ENCODE data around the gene KCTD2. TPM values are rescaled to one million over a fixed set of nuclear protein-coding genes. Genes with fewer than 3 reads are reported as not detected.

The KCTD2 gene
- polyA plus RNA-seq (2012; rRNA removed) = 27.5 and 34.2 TPM in 2 replicates
- 22.2 and 28.7 TPM in 2 replicates for polyA plus RNA-seq (2012; cell fraction: cytosol; rRNA removed)
- 25.7 and 26.5 TPM in 2 replicates for polyA plus RNA-seq (2012; cell fraction: nucleus; rRNA removed)

- CTCF ChIA-PET = interaction anchor here (0.6 to 3.1 kb wide), 9 partner anchors 17 to 225 kb away, joined by 3 to 19 read pairs (median 7); partner anchors contain the start of genes MIF4GD and NT5C
- Histone ChIP-seq H3K79me2 (ENCODE audit: insufficient read depth) (peaks cover 79% of the 10 kb centered on the region), H3K27me3 (ENCODE audit: insufficient read depth) (no peaks in the 10 kb centered on the region)
- no peak for TF ChIP-seq USF1 (IDR thresholded peaks at IDR 0.05; ENCODE audit: borderline replicate concordance, low read depth)
- peak; percentile 3; the same call in 1 of the 2 replicates for TF ChIP-seq MAX (IDR thresholded peaks at IDR 0.05; ENCODE audit: low read depth)
- no peak for TF ChIP-seq SMC3 (IDR thresholded peaks at IDR 0.05; ENCODE audit: low read depth, low read length)
- TF ChIP-seq USF2 (IDR thresholded peaks at IDR 0.05; ENCODE audit: borderline replicate concordance, low read depth, low read length) = no peak
- no peak for TF ChIP-seq TEAD4 (IDR thresholded peaks at IDR 0.05; ENCODE audit: borderline replicate concordance, insufficient read depth)
- TF ChIP-seq ELF1 (IDR thresholded peaks at IDR 0.05) = peak; percentile 84
- TF ChIP-seq YY1 (IDR thresholded peaks at IDR 0.05; ENCODE audit: low read depth) = peak; percentile 89
- TF ChIP-seq POLR2AphosphoS5 (IDR thresholded peaks at IDR 0.05; ENCODE audit: low read depth, low read length) = peak; percentile 98
- no peak for TF ChIP-seq MEF2A (IDR thresholded peaks at IDR 0.05; ENCODE audit: borderline replicate concordance, low read depth)
- TF ChIP-seq RAD21 (IDR thresholded peaks at IDR 0.05; ENCODE audit: low read length) = no peak
- no peak; a peak in 1 of 4 replicates for TF ChIP-seq EP300 (IDR thresholded peaks at IDR 0.05; ENCODE audit: borderline replicate concordance in 1 of 2, low read depth in 1 of 2, low read length in 1 of 2)
- TF ChIP-seq TCF12 (IDR thresholded peaks at IDR 0.05) = no peak
- no peak for TF ChIP-seq RFX5 (IDR thresholded peaks at IDR 0.05; ENCODE audit: low read length)
- no peak for TF ChIP-seq EZH2phosphoT487 (IDR thresholded peaks at IDR 0.05; ENCODE audit: borderline replicate concordance, low read depth)
- TF ChIP-seq NFIC (IDR thresholded peaks at IDR 0.05; ENCODE audit: borderline replicate concordance) = no peak
- no peak for TF ChIP-seq REST (IDR thresholded peaks at IDR 0.05; ENCODE audit: low read depth, low read length)
- peak; percentile 83 for TF ChIP-seq IRF3 (IDR thresholded peaks at IDR 0.05; ENCODE audit: low read depth, low read length)
- TF ChIP-seq PBX3 (IDR thresholded peaks at IDR 0.05) = peak; percentile 97
- TF ChIP-seq JUND (IDR thresholded peaks at IDR 0.05) = no peak
- no peak for TF ChIP-seq RXRA (IDR thresholded peaks at IDR 0.05; ENCODE audit: borderline replicate concordance, low read depth)
- no peak for TF ChIP-seq FOXM1 (IDR thresholded peaks at IDR 0.05; ENCODE audit: low read depth)
- TF ChIP-seq GABPA (IDR thresholded peaks at IDR 0.05; ENCODE audit: low read depth) = peak; percentile 95
- TF ChIP-seq MXI1 (IDR thresholded peaks at IDR 0.05; ENCODE audit: low read depth, low read length) = peak; percentile 74
- no peak for TF ChIP-seq FOSL2 (IDR thresholded peaks at IDR 0.05; ENCODE audit: borderline replicate concordance, low read depth)
- TF ChIP-seq CHD2 (IDR thresholded peaks at IDR 0.05; ENCODE audit: low read length, partially characterized antibody) = peak; percentile 97
Measured at GRCh38 chr17:75046407-75047289, at the start of gene KCTD2, which contains the start of gene ATP5PD. TSS of gene KCTD2 (plus strand) at chr17:75047225. CDS start at chr17:75047251, 26 bp downstream. TSS of gene ATP5PD (minus strand) at chr17:75046969. CDS start at chr17:75042650, 4,319 bp downstream.

More at GRCh38 chr17:75046407-75047289, at the start of gene KCTD2, which contains the start of gene ATP5PD:
- no peaks in the 10 kb centered on the region for H3K9me2 ChIP-seq
- 2% methylated on average over 64 of the region's 72 CpGs for WGBS (ENCODE audit: low lambda C conversion rate)
- DNase-seq = peak; percentile 100
- peak within 1 kb of the TSS; percentile 83 for H2AFZ ChIP-seq (ENCODE audit: low read depth)
- H3K36me3 ChIP-seq (replicated peaks in 1 of 2; ENCODE audit: control insufficient read depth in 1 of 2, insufficient read depth in 2 of 2, low read length in 1 of 2) = peaks cover 21 to 26% of the 10 kb centered on the region in 2 experiments
- peaks cover 7 to 15% of the 10 kb centered on the region in 2 experiments; a peak in 2 of 4 replicates for H3K4me1 ChIP-seq (ENCODE audit: control insufficient read depth in 1 of 2, insufficient read depth in 2 of 2, low read depth in 1 of 2, low read length in 1 of 2)
- peak within 1 kb of the TSS; percentile 90 to 92 for H3K27ac ChIP-seq (ENCODE audit: low read depth in 2 of 2, low read length in 1 of 2)
- peak within 1 kb of the TSS; percentile 94 for H3K9ac ChIP-seq
- H4K20me1 ChIP-seq (ENCODE audit: insufficient read depth) = no peaks in the 10 kb centered on the region
- no peaks in the 10 kb centered on the region for H3K9me3 ChIP-seq
- peaks cover 14% of the 10 kb centered on the region for H3F3A ChIP-seq (replicated peaks; ENCODE audit: insufficient read depth)
- peak within 1 kb of the TSS; percentile 99 for H3K4me2 ChIP-seq
- H3K4me3 ChIP-seq (ENCODE audit: low read depth in 2 of 2, low read length in 1 of 2) = peak within 1 kb of the TSS; percentile 92 to 97
- POLR2A ChIA-PET = interaction anchor here (0.5 to 2.2 kb wide), 9 partner anchors 12 to 554 kb away, joined by 3 to 8 read pairs (median 4); partner anchors contain the start of genes HID1 and MRPL58
